ENCODE data around the gene P2RX3. TPM values are rescaled to one million over a fixed set of nuclear protein-coding genes. Genes with fewer than 3 reads are reported as not detected.

Gene P2RX3
- total and polyA plus RNA-seq, 4 experiments from 2014 or later, result not detected

DNA sequence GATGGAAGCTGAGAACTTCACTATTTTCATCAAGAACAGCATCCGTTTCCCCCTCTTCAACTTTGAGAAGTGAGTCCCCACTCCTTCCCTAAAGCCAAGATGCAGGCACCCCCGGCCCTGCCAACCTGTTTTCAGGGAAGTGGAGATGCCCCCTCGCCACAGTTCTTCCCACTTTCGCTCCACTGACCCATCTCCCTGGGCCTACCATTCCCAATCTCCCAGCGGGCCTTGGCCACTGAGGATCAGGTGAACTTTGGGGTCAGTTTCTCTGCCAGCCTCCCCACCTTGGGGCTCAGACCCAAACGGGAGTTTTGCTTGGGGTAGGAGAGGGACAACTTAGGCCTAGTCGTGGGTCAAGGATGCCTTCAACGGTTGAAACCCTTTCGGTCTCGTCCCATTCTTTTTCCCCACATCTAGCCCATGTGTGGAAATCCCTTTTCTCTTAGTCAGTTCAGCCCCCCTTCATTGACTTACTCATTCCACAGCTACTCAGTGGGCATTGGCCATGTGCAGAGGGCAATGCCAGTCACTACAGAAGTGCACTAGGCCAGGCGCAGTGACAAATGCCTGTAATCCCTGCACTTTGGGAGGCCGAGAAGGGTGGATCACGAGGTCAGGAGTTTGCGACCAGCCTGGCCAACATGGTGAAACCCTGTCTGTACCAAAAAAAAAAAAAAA, 10.6 kb downstream of the P2RX3 start:
- H3K36me3 ChIP-seq (ENCODE audit: insufficient read depth, low read length), result no peaks in the 10 kb centered on the region
- no peak overlapping the region for H3K4me3 ChIP-seq (ENCODE audit: low read length in 2 of 2)
- ChIA-PET POLR2A (ENCODE audit: partially characterized antibody) (no interaction called here), CTCF (ENCODE audit: partially characterized antibody) (interaction anchor here (0.7 to 8.0 kb wide), 11 partner anchors 11 to 452 kb away, joined by 3 to 70 read pairs (median 4); partner anchors contain the start of genes P2RX3 and SSRP1)
- Mint-ChIP-seq H3K27ac (peak overlapping the region in 1 of 7 donors; percentile 74), H3K27me3 (peaks cover 2% of the 10 kb centered on the region in 2 donors), H3K9me3 (peaks cover 0 to 2% (median 0%) of the 10 kb centered on the region in 8 donors), H3K36me3 (no peaks in the 10 kb centered on the region), H3K4me1 (peaks cover 0 to 5% (median 3%) of the 10 kb centered on the region in 4 donors), H3K4me3 (no peak overlapping the region)
- peaks cover 4% of the 10 kb centered on the region for H3K4me1 ChIP-seq (ENCODE audit: insufficient read depth, low read length)
- H3K9me3 ChIP-seq (ENCODE audit: control insufficient read depth in 1 of 2, low read length in 2 of 2), result no peaks in the 10 kb centered on the region
- no peaks in the 10 kb centered on the region for H3K27me3 ChIP-seq (ENCODE audit: insufficient read depth, low read length)
- no peak for DNase-seq
- intact Hi-C loops (cut with micrococcal nuclease), result loop anchor here (5.0 to 10.0 kb wide), 6 partner anchors 79 to 1439 kb away; partner anchors contain the start of genes SLC43A3 and UBE2L6
- no peak overlapping the region for H3K27ac ChIP-seq (ENCODE audit: low read depth, low read length)

DNA sequence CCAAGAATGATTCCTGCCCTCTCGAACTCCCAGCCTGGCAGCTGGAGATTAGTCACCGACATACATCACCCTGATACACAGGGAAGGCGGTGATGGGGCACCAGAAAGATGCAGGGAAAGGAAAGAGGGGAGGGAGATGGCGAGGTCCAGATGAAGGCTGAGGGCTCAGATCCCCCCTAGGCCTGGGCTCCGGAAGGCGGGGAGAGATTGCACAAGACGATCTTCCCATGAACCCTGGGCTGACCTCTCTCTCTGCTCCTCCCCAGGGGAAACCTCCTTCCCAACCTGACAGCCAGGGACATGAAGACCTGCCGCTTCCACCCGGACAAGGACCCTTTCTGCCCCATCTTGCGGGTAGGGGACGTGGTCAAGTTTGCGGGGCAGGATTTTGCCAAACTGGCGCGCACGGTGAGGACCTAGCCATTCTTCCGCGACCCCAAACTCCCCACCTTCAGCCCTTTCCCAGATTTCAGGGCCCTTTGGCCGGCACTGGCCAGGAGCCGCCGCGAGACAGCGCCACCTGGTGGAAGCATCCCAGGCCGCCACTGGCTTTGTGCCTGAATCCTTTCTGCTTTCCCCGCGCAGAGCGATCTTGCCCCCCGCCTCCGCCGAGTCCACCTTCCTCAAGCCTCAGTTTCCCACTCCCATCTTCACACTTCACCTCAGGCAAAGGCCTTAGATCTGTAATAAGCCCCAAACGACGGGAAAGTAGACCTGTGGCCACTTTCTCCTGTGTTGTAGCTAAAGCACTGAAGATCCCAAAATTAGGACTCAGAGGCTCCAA, 11.5 kb downstream of the P2RX3 start:
- POLR2A ChIA-PET (ENCODE audit: partially characterized antibody), result interaction anchor here (0.6 kb wide), 1 partner anchor 50 kb away, joined by 3 read pairs; no protein-coding TSS in a partner anchor
- Mint-ChIP-seq H3K27ac (peak overlapping the region in 1 of 7 donors; percentile 32), H3K4me3 (peak overlapping the region in 1 of 8 donors; percentile 64), H3K9me3 (peaks cover 0 to 2% (median 0%) of the 10 kb centered on the region in 8 donors), H3K4me1 (peaks cover 0 to 5% (median 3%) of the 10 kb centered on the region in 4 donors), H3K36me3 (no peaks in the 10 kb centered on the region), H3K27me3 (peaks cover 5% of the 10 kb centered on the region in 2 donors)
- Histone ChIP-seq H3K4me1 (ENCODE audit: insufficient read depth, low read length) (peaks cover 4% of the 10 kb centered on the region), H3K27me3 (ENCODE audit: insufficient read depth, low read length) (no peaks in the 10 kb centered on the region), H3K36me3 (ENCODE audit: insufficient read depth, low read length) (no peaks in the 10 kb centered on the region), H3K9me3 (ENCODE audit: control insufficient read depth in 1 of 2, low read length in 2 of 2) (no peaks in the 10 kb centered on the region), H3K4me3 (ENCODE audit: low read length in 2 of 2) (no peak overlapping the region), H3K27ac (ENCODE audit: low read depth, low read length) (no peak overlapping the region)
- CTCF ChIA-PET (ENCODE audit: partially characterized antibody), result interaction anchor here (0.6 to 8.0 kb wide), 8 partner anchors 10 to 305 kb away, joined by 3 to 70 read pairs (median 4); partner anchors contain the start of genes P2RX3 and SSRP1
- intact Hi-C loops (cut with micrococcal nuclease), result loop anchor here (5.0 to 10.0 kb wide), 6 partner anchors 78 to 1438 kb away; partner anchors contain the start of genes SLC43A3 and UBE2L6
- peak; percentile 34 to 48 (median 44) for DNase-seq

DNA sequence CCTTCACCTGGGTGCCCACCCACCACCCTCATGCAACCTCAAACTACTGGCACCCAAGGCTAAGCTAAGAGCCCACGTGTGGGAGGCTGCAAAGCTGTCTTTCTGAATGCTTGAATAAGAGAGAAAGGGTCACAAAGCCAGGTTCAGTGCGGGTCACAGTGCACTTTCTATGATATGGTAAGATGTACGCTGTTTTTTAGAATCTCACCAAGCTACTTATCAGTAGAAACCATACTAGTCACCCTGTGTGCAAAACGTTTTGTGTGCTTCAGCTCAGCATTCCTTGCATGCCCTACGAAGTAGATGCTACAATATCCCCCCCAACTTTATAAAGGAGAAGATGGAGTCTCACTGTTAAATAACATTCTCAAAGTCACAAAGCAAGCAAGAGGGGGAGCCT, 14.9 kb downstream of the P2RX3 start:
- H3K27me3 Mint-ChIP-seq, result peaks cover 7 to 12% of the 10 kb centered on the region in 2 donors
- intact Hi-C loops (cut with micrococcal nuclease), result no loop called here
- Histone ChIP-seq H3K27me3 (ENCODE audit: insufficient read depth, low read length) (no peaks in the 10 kb centered on the region), H3K9me3 (ENCODE audit: control insufficient read depth in 1 of 2, low read length in 2 of 2) (no peaks in the 10 kb centered on the region), H3K4me1 (ENCODE audit: insufficient read depth, low read length) (no peaks in the 10 kb centered on the region), H3K4me3 (ENCODE audit: low read length in 2 of 2) (no peak overlapping the region), H3K36me3 (ENCODE audit: insufficient read depth, low read length) (no peaks in the 10 kb centered on the region), H3K27ac (ENCODE audit: low read depth, low read length) (no peak overlapping the region)
- H3K9me3 Mint-ChIP-seq, result peaks cover 0 to 2% (median 0%) of the 10 kb centered on the region in 8 donors
- POLR2A ChIA-PET (ENCODE audit: partially characterized antibody), result no interaction called here
- DNase-seq, result no peak
- peaks cover 0 to 5% (median 2%) of the 10 kb centered on the region in 4 donors for H3K4me1 Mint-ChIP-seq
- no peaks in the 10 kb centered on the region for H3K36me3 Mint-ChIP-seq
- H3K4me3 Mint-ChIP-seq, result no peak overlapping the region
- peak overlapping the region in 1 of 7 donors; percentile 12 for H3K27ac Mint-ChIP-seq
- CTCF ChIA-PET (ENCODE audit: partially characterized antibody), result interaction anchor here (0.6 to 1.5 kb wide), 7 partner anchors 10 to 447 kb away, joined by 3 to 6 read pairs (median 3); no protein-coding TSS in a partner anchor

DNA sequence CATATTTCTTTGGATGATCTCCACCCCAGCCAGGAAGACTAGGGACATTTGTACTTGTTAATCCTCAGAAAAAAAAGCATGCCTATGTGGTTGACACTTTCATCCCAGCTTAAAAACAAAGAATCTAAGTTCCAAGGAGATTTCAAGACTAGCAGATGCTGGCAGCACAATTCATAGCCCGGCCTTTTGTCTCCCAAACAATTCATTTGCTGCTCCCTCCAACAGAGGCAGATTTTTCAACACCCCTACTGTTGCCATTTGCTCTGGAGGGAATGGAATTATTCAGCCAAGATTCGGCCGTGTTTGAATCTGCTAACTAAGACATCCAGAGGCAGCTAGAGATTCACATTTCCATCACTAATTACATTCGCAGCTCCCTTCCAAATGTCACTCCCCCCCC, 15.3 kb downstream of the P2RX3 start:
- POLR2A ChIA-PET (ENCODE audit: partially characterized antibody), result no interaction called here
- peaks cover 7 to 12% of the 10 kb centered on the region in 2 donors for H3K27me3 Mint-ChIP-seq
- no peaks in the 10 kb centered on the region for H3K27me3 ChIP-seq (ENCODE audit: insufficient read depth, low read length)

DNA sequence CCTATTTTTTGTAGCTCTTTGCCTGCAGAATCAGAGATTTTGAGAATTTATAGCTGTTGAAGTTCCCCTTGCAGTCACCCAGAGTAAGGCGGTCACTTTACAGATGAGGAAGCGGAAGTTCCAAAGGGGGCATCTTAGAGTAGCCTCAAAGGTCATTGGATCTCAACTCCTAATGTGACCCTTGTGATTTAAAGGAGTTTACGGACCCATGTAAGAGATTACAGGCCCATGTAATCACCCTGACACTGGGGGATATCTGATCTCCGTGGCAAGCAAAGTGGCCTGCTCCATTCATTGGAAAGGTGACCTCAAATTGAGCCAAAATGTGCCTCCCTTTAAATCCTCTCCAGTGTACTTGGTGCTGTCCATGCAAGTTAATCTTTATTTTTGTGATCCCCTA, 15.7 kb downstream of the P2RX3 start:
- Mint-ChIP-seq H3K27me3 (peaks cover 7 to 12% of the 10 kb centered on the region in 2 donors), H3K36me3 (no peaks in the 10 kb centered on the region), H3K4me1 (peaks cover 0 to 5% (median 2%) of the 10 kb centered on the region in 4 donors), H3K9me3 (peaks cover 0 to 2% (median 0%) of the 10 kb centered on the region in 8 donors), H3K4me3 (no peak overlapping the region), H3K27ac (no peak overlapping the region)
- no peak for DNase-seq
- Histone ChIP-seq H3K4me3 (ENCODE audit: low read length in 2 of 2) (no peak overlapping the region), H3K9me3 (ENCODE audit: control insufficient read depth in 1 of 2, low read length in 2 of 2) (no peaks in the 10 kb centered on the region), H3K27me3 (ENCODE audit: insufficient read depth, low read length) (no peaks in the 10 kb centered on the region), H3K36me3 (ENCODE audit: insufficient read depth, low read length) (no peaks in the 10 kb centered on the region), H3K27ac (ENCODE audit: low read depth, low read length) (no peak overlapping the region), H3K4me1 (ENCODE audit: insufficient read depth, low read length) (no peaks in the 10 kb centered on the region)
- intact Hi-C loops (cut with micrococcal nuclease), result no loop called here
- CTCF ChIA-PET (ENCODE audit: partially characterized antibody), result interaction anchor here (0.7 to 1.5 kb wide), 5 partner anchors 11 to 291 kb away, joined by 3 to 6 read pairs (median 3); no protein-coding TSS in a partner anchor
- POLR2A ChIA-PET (ENCODE audit: partially characterized antibody), result no interaction called here

More for the DNA sequence above, 15.3 kb downstream of the P2RX3 start:
- intact Hi-C loops (cut with micrococcal nuclease), result no loop called here
- Histone ChIP-seq H3K4me1 (ENCODE audit: insufficient read depth, low read length) (no peaks in the 10 kb centered on the region), H3K27ac (ENCODE audit: low read depth, low read length) (no peak overlapping the region), H3K4me3 (ENCODE audit: low read length in 2 of 2) (no peak overlapping the region), H3K9me3 (ENCODE audit: control insufficient read depth in 1 of 2, low read length in 2 of 2) (no peaks in the 10 kb centered on the region), H3K36me3 (ENCODE audit: insufficient read depth, low read length) (no peaks in the 10 kb centered on the region)
- Mint-ChIP-seq H3K4me1 (peaks cover 0 to 5% (median 2%) of the 10 kb centered on the region in 4 donors), H3K9me3 (peaks cover 0 to 2% (median 0%) of the 10 kb centered on the region in 8 donors), H3K27ac (peak overlapping the region in 1 of 7 donors; percentile 12), H3K4me3 (no peak overlapping the region), H3K36me3 (no peaks in the 10 kb centered on the region)
- CTCF ChIA-PET (ENCODE audit: partially characterized antibody), result interaction anchor here (0.6 to 1.5 kb wide), 6 partner anchors 10 to 291 kb away, joined by 3 to 6 read pairs (median 3); no protein-coding TSS in a partner anchor
- no peak for DNase-seq

DNA sequence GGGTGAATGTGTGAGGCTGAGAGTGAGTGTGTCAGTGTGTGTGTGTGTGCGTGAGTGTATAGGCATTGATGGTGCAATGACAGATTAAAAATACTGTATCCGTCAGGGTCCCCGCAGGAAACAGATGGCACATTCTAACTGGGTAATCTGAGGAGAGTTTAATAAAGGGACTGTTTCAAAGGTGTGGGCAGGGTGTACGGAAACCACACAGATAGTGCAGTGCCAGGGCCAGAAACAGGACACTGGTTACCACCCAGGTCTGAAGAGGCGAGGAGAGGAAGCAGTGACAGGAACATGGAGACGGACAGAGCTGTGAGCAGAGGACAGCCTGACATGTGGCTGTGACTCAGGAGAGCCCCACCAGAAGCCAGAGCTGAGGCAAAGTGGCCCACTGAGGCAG, 16.5 kb downstream of the P2RX3 start:
- no peak overlapping the region for H3K4me3 ChIP-seq (ENCODE audit: low read length in 2 of 2)
- H3K9me3 Mint-ChIP-seq, result peaks cover 0 to 2% (median 0%) of the 10 kb centered on the region in 8 donors
- no peaks in the 10 kb centered on the region for H3K36me3 ChIP-seq (ENCODE audit: insufficient read depth, low read length)
- H3K27ac Mint-ChIP-seq, result no peak overlapping the region
- no peaks in the 10 kb centered on the region for H3K27me3 ChIP-seq (ENCODE audit: insufficient read depth, low read length)
- H3K27me3 Mint-ChIP-seq, result peaks cover 7 to 12% of the 10 kb centered on the region in 2 donors
- no peak overlapping the region for H3K27ac ChIP-seq (ENCODE audit: low read depth, low read length)
- CTCF ChIA-PET (ENCODE audit: partially characterized antibody), result no interaction called here
- no peaks in the 10 kb centered on the region for H3K36me3 Mint-ChIP-seq
- peaks cover 0 to 5% (median 2%) of the 10 kb centered on the region in 4 donors for H3K4me1 Mint-ChIP-seq
- no peaks in the 10 kb centered on the region for H3K4me1 ChIP-seq (ENCODE audit: insufficient read depth, low read length)
- no peaks in the 10 kb centered on the region for H3K9me3 ChIP-seq (ENCODE audit: control insufficient read depth in 1 of 2, low read length in 2 of 2)
- no peak for DNase-seq
- POLR2A ChIA-PET (ENCODE audit: partially characterized antibody), result no interaction called here
- H3K4me3 Mint-ChIP-seq, result no peak overlapping the region
- intact Hi-C loops (cut with micrococcal nuclease), result no loop called here

All from CD4-positive, alpha-beta memory T cell (primary cell).